MCF 10A (cell line): ENCODE results near the gene RASSF9. TPM values are rescaled to one million over a fixed set of nuclear protein-coding genes. Genes with fewer than 3 reads are reported as not detected.

Source experiments
- BruUV-seq: library from RNA; stranded (reverse); fragments of 400-500 nt; replicated peaks from 2 replicates; lab custom pipeline; 2021; lab: Mats Ljungman, UMichigan
- CTCF ChIA-PET: fragments of 300-600 bp; sonication (Branson Sonifier 250); formaldehyde crosslinking; extraction: SDS; loops from one replicate; lab custom pipeline; 2021; ENCODE audit warnings: antibody characterized with exemption, inconsistent platforms; lab: Yijun Ruan, JAX
- POLR2A ChIA-PET: fragments of 300-600, 350-650 bp; sonication (Branson Sonifier 250); formaldehyde crosslinking; extraction: SDS; loops from one replicate; lab custom pipeline; 2020; ENCODE audit warnings: antibody characterized with exemption, inconsistent platforms; lab: Yijun Ruan, JAX
- DNase-seq: peaks from one replicate; pipeline ENCODE4 v3.0.0-alpha.2; 2018; ENCODE audit not compliant: unreplicated experiment
- H3K27ac Mint-ChIP-seq: one replicate; pipeline ENCODE4 v1.8.0; 2022; ENCODE audit warnings: mild to moderate bottlenecking, low read depth, mixed read lengths; ENCODE audit not compliant: unreplicated experiment
- H3K27me3 Mint-ChIP-seq: one replicate; pipeline ENCODE4 v1.8.0; 2022; ENCODE audit warnings: mixed read lengths; ENCODE audit not compliant: insufficient read depth, unreplicated experiment
- H3K36me3 Mint-ChIP-seq: one replicate; pipeline ENCODE4 v1.8.0; 2022; ENCODE audit warnings: mild to moderate bottlenecking, moderate library complexity, mixed read lengths; ENCODE audit not compliant: insufficient read depth, unreplicated experiment
- H3K4me1 Mint-ChIP-seq: one replicate; pipeline ENCODE4 v1.8.0; 2022; ENCODE audit warnings: mixed read lengths; ENCODE audit not compliant: insufficient read depth, unreplicated experiment
- H3K4me3 Mint-ChIP-seq: one replicate; pipeline ENCODE4 v1.8.0; 2022; ENCODE audit warnings: mild to moderate bottlenecking, moderate library complexity, mixed read lengths; ENCODE audit not compliant: unreplicated experiment
- H3K9me3 Mint-ChIP-seq: one replicate; pipeline ENCODE4 v1.8.0; 2022; ENCODE audit warnings: mixed read lengths; ENCODE audit not compliant: unreplicated experiment
- CTCF ChIP-seq: fragments of 200-600 bp; IDR thresholded peaks from one replicate; pipeline ENCODE4 v1.8.0; 2022; ENCODE audit warnings: antibody characterized with exemption, mild to moderate bottlenecking; ENCODE audit not compliant: unreplicated experiment
- intact Hi-C: fragments of 100-400 bp; cut with micrococcal nuclease; formaldehyde crosslinking; loops from 2 replicates; pipeline ENCODE4 v1.14.1; 2022
- total RNA-seq: library from RNA; stranded (reverse); gene quantifications from 2 replicates; pipeline ENCODE4 v1.2.3, GENCODE V29; 2022

Gene RASSF9
- total RNA-seq, 1 experiment from 2014 or later = 2.1 TPM

DNA sequence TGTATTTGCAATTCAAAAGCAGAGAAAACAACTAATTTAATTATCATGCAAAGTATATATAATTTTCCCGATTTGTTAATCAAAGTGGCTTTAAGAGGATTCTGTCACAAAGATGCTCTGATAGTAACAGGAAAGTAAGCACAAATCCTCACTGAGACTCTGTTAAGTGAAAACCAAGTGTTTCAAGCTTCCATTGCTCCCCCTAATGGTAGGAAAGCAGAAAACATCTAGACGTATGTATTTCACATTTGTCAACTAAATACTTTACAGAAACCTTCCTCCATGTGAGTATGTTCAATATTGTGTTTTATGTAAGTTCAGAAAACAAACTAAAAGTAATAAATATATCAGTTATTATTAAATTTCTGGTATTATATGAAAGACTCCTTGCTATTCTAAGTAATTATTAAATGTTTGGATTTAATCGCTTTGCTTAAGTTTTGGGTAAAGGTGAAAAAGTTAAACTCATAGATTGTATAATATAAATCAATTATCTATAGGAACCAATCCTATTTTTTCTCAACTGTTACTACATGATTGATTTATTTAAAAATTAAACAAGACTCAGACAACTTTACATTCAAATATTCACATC is 36.4 kb upstream of the RASSF9 start:
- ChIA-PET CTCF (interaction anchor here (0.7 to 7.6 kb wide), 9 partner anchors 10 to 405 kb away, joined by 3 to 204 read pairs (median 4); no protein-coding TSS in a partner anchor), POLR2A (no interaction called here)
- H3K4me3 Mint-ChIP-seq = no peak overlapping the region
- no peaks in the 10 kb centered on the region for H3K9me3 Mint-ChIP-seq
- peak; percentile 68 for DNase-seq
- TF ChIP-seq CTCF = peak; percentile 50
- H3K27ac Mint-ChIP-seq = no peak overlapping the region
- H3K27me3 Mint-ChIP-seq = no peaks in the 10 kb centered on the region
- BruUV-seq = no TSS peak
- no peaks in the 10 kb centered on the region for H3K36me3 Mint-ChIP-seq
- intact Hi-C loops = loop anchor here (1.0 kb wide), 3 partner anchors 297 to 404 kb away; no protein-coding TSS in a partner anchor
- no peaks in the 10 kb centered on the region for H3K4me1 Mint-ChIP-seq

- H3K4me1 Mint-ChIP-seq = no peaks in the 10 kb centered on the region
- ChIA-PET POLR2A (interaction anchor here (1.3 to 1.6 kb wide), 5 partner anchors 26 to 391 kb away, joined by 4 to 10 read pairs (median 5); partner anchors contain the start of gene RASSF9), CTCF (interaction anchor here (0.6 to 7.6 kb wide), 72 partner anchors 8 to 1963 kb away, joined by 3 to 204 read pairs (median 5); partner anchors contain the start of gene RASSF9)
- intact Hi-C loops = loop anchor here (1.0 to 10.0 kb wide), 3 partner anchors 142 to 399 kb away; no protein-coding TSS in a partner anchor
- no TSS peak for BruUV-seq
- peak; percentile 86 for TF ChIP-seq CTCF
- DNase-seq = peak; percentile 75
- no peaks in the 10 kb centered on the region for H3K27me3 Mint-ChIP-seq
- H3K27ac Mint-ChIP-seq = no peak overlapping the region
- no peaks in the 10 kb centered on the region for H3K36me3 Mint-ChIP-seq
- peaks cover 7% of the 10 kb centered on the region for H3K9me3 Mint-ChIP-seq
- peak overlapping the region; percentile 15 for H3K4me3 Mint-ChIP-seq
Observed at GRCh38 chr12:85866986-85867776, 31.0 kb upstream of the RASSF9 start.

GRCh38 chr12:85865890-85866289 is 29.7 kb upstream of the RASSF9 start:
- intact Hi-C loops = loop anchor here (10.0 kb wide), 1 partner anchor 141 kb away; no protein-coding TSS in a partner anchor
- Mint-ChIP-seq H3K9me3 (peaks cover 7% of the 10 kb centered on the region), H3K4me3 (no peak overlapping the region), H3K27me3 (no peaks in the 10 kb centered on the region), H3K36me3 (no peaks in the 10 kb centered on the region), H3K27ac (no peak overlapping the region), H3K4me1 (no peaks in the 10 kb centered on the region)
- BruUV-seq = no TSS peak
- TF ChIP-seq CTCF = no peak
- CTCF ChIA-PET = interaction anchor here (1.4 to 7.6 kb wide), 20 partner anchors 11 to 398 kb away, joined by 3 to 204 read pairs (median 14); partner anchors contain the start of gene RASSF9
- no peak for DNase-seq
- POLR2A ChIA-PET = interaction anchor here (1.3 kb wide), 1 partner anchor 25 kb away, joined by 5 read pairs; no protein-coding TSS in a partner anchor

DNA sequence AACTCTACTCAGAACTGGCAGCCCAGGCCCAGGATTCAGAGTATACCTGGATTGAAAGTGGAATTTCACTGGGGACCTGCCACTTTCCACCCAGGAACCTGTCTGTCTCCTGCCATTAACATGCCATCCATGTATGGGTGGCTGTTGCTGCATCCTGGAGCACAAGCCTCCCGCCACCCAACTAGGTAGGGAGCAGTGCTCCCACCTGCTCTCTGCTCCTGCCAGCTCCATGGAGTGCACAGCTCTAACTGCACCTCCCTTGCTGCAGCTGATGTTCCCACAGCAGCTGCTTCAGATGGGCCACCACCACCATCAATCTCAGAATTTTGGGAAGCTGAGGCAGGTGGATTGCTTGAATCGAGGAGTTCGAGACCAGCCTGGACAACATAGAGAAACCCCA is 20.8 kb upstream of the RASSF9 start:
- H3K9me3 Mint-ChIP-seq = no peaks in the 10 kb centered on the region
- H3K27ac Mint-ChIP-seq = no peak overlapping the region
- ChIA-PET POLR2A (interaction anchor here (0.9 to 1.3 kb wide), 2 partner anchors 13 to 17 kb away, joined by 3 to 4 read pairs; no protein-coding TSS in a partner anchor), CTCF (interaction anchor here (0.6 to 3.6 kb wide), 6 partner anchors 10 to 380 kb away, joined by 3 to 31 read pairs (median 4); no protein-coding TSS in a partner anchor)
- H3K36me3 Mint-ChIP-seq = no peaks in the 10 kb centered on the region
- no peak for TF ChIP-seq CTCF
- intact Hi-C loops = no loop called here
- no peaks in the 10 kb centered on the region for H3K27me3 Mint-ChIP-seq
- no peaks in the 10 kb centered on the region for H3K4me1 Mint-ChIP-seq
- no peak overlapping the region for H3K4me3 Mint-ChIP-seq
- BruUV-seq = no TSS peak
- no peak for DNase-seq
